HepG2 (cell line): Measurements from ENCODE around the gene ZFX. TPM values are rescaled to one million over a fixed set of nuclear protein-coding genes. Genes with fewer than 3 reads are reported as not detected.

Source experiments
- IRF2 ChIP-seq: IDR thresholded peaks from 2 replicates; pipeline ENCODE4 v1.6.1; 2018; ENCODE audit warnings: missing genetic modification reagents, missing compliant biosample characterization
- JUNB ChIP-seq: sonication (generic); formaldehyde crosslinking; IDR thresholded peaks from 2 replicates; pipeline ENCODE4 v1.8.0; 2022; ENCODE audit warnings: missing genetic modification reagents, mild to moderate bottlenecking, borderline replicate concordance
- PCBP2 ChIP-seq: fragments of 200-400 bp; formaldehyde crosslinking; optimal IDR thresholded peaks from 2 replicates; pipeline ENCODE3; 2018; ENCODE audit warnings: low read length, low read depth; ENCODE audit not compliant: poor library complexity, severe bottlenecking
- YEATS4 ChIP-seq: sonication (generic); formaldehyde crosslinking; IDR thresholded peaks from 2 replicates; pipeline ENCODE4 v1.4.0; 2020; ENCODE audit warnings: missing genetic modification reagents, borderline replicate concordance
- ZBTB26 ChIP-seq: IDR thresholded peaks from 2 replicates; pipeline ENCODE4 v1.6.1; 2016; ENCODE audit warnings: missing compliant biosample characterization, missing genetic modification reagents, borderline replicate concordance
- ZBTB49 ChIP-seq: sonication (generic); formaldehyde crosslinking; IDR thresholded peaks from 2 replicates; pipeline ENCODE4 v1.4.0; 2020; ENCODE audit warnings: missing genetic modification reagents, borderline replicate concordance
- ZNF318 ChIP-seq: sonication (generic); formaldehyde crosslinking; IDR thresholded peaks from 2 replicates; pipeline ENCODE4 v1.4.0; 2020; ENCODE audit warnings: mild to moderate bottlenecking, missing genetic modification reagents
- ZNF512 ChIP-seq: sonication (generic); formaldehyde crosslinking; IDR thresholded peaks from 2 replicates; pipeline ENCODE4 v1.4.0; 2020; ENCODE audit warnings: mild to moderate bottlenecking, missing genetic modification reagents
- ZNF780A ChIP-seq: sonication (generic); formaldehyde crosslinking; IDR thresholded peaks from 2 replicates; pipeline ENCODE4 v1.8.0; 2022; ENCODE audit warnings: mild to moderate bottlenecking, missing genetic modification reagents, moderate library complexity
- polyA plus RNA-seq, 8 experiments: library from polyadenylated mRNA; depleted of rRNA in 3 of 8; stranded (reverse) in 7 of 8; unstranded in 1 of 8; fragments of >200 nt; fragmentation: Illumina TruSeq in 4 of 8; extraction: Trizol in 4 of 8; gene quantifications; 2 replicates each; pipeline versions ENCODE4 v1.2.1 to v1.2.3, GENCODE V29; 2011 to 2016; ENCODE audit warnings: low read depth in 4 of 8, missing spikeins in 1 of 8, mixed read lengths in 1 of 8; ENCODE audit not compliant: insufficient read depth in 1 of 8
- total RNA-seq, 5 experiments: library from RNA; depleted of rRNA; stranded (reverse); fragments of >200 nt; fragmentation: Illumina TruSeq; extraction: Trizol; gene quantifications; 2 replicates each; pipeline ENCODE4 v1.2.3, GENCODE V29; 2016; ENCODE audit warnings: low read depth in 1 of 5

The ZFX gene
- total and polyA plus RNA-seq, 2 of the 13 experiments (the other 11 are each of a cell fraction or from before 2014, with no cell fraction given): 13.8 to 37.3 TPM

GRCh38 chrX:24117258-24117657 lies 32.3 kb upstream of the ZFX start (continued):
- TF ChIP-seq ZNF318 (CRISPR knock-in tag): no peak
- no peak for TF ChIP-seq PCBP2
- TF ChIP-seq JUNB (CRISPR knock-in tag): no peak
- no peak for TF ChIP-seq ZNF780A (CRISPR knock-in tag)
- TF ChIP-seq YEATS4: no peak
- no peak for TF ChIP-seq IRF2
- no peak for TF ChIP-seq ZBTB49 (CRISPR knock-in tag)
- no peak for TF ChIP-seq ZBTB26 (CRISPR knock-in tag)
- no peak for TF ChIP-seq ZNF512 (CRISPR knock-in tag)
- TF ChIP-seq, all 625 proteins: peak for 0
